Neural progenitor cell (in vitro differentiated cells): ENCODE measurements around the gene HNF1B. TPM values are rescaled to one million over a fixed set of nuclear protein-coding genes. Genes with fewer than 3 reads are reported as not detected.

Experiments used
- DNase-seq: peaks from one replicate; pipeline ENCODE4 v3.0.0-alpha.2; 2016; ENCODE audit warnings: low spot score
- H2AFZ ChIP-seq: fragments of 200-600 bp; sonication (generic); replicated peaks from 2 replicates; pipeline ENCODE4 v1.6.1; 2016; ENCODE audit warnings: antibody characterized with exemption
- H3F3A ChIP-seq: fragments of 200-600 bp; sonication (generic); 2 replicates; pipeline ENCODE4 v1.6.1; 2016; ENCODE audit warnings: antibody characterized with exemption, low read depth
- H3K27ac ChIP-seq: fragments of 200-600 bp; sonication (generic); 2 replicates; pipeline ENCODE4 v1.5.1; 2016; ENCODE audit warnings: mild to moderate bottlenecking
- H3K27me3 ChIP-seq: fragments of 200-600 bp; sonication (generic); 2 replicates; pipeline ENCODE4 v1.6.1; 2016; ENCODE audit warnings: mild to moderate bottlenecking, moderate library complexity
- H3K36me3 ChIP-seq: fragments of 200-600 bp; sonication (generic); 2 replicates; pipeline ENCODE4 v1.5.1; 2016
- H3K4me1 ChIP-seq: fragments of 200-600 bp; sonication (generic); 2 replicates; pipeline ENCODE4 v1.6.1; 2016; ENCODE audit warnings: mixed run types
- H3K4me2 ChIP-seq: fragments of 200-600 bp; sonication (generic); 2 replicates; pipeline ENCODE4 v1.6.1; 2016
- H3K4me3 ChIP-seq: fragments of 200-600 bp; sonication (generic); 2 replicates; pipeline ENCODE4 v1.5.1; 2016
- H3K79me2 ChIP-seq: fragments of 200-600 bp; sonication (generic); 2 replicates; pipeline ENCODE4 v1.6.1; 2016; ENCODE audit warnings: low read depth
- H3K9ac ChIP-seq: fragments of 200-600 bp; sonication (generic); 2 replicates; pipeline ENCODE4 v1.6.1; 2016
- H3K9me3 ChIP-seq: fragments of 200-600 bp; sonication (generic); 2 replicates; pipeline ENCODE4 v1.5.1; 2016; ENCODE audit warnings: low read depth
- H4K20me1 ChIP-seq: fragments of 200-600 bp; sonication (generic); 2 replicates; pipeline ENCODE4 v1.6.1; 2016; ENCODE audit warnings: low read depth
- H3K27ac Mint-ChIP-seq: 3 replicates; pipeline ENCODE4 v1.8.0; 2021; ENCODE audit warnings: mixed read lengths
- H3K27me3 Mint-ChIP-seq: 2 replicates; pipeline ENCODE4 v1.8.0; 2022; ENCODE audit warnings: low read depth, mild to moderate bottlenecking, inconsistent platforms, moderate library complexity, mixed read lengths; ENCODE audit not compliant: insufficient read depth
- H3K36me3 Mint-ChIP-seq: 3 replicates; pipeline ENCODE4 v1.8.0; 2021; ENCODE audit warnings: mixed read lengths
- H3K4me1 Mint-ChIP-seq: 3 replicates; pipeline ENCODE4 v1.8.0; 2021; ENCODE audit warnings: mixed read lengths
- H3K4me3 Mint-ChIP-seq: 3 replicates; pipeline ENCODE4 v1.8.0; 2021; ENCODE audit warnings: mild to moderate bottlenecking, moderate library complexity, mixed read lengths
- H3K9me3 Mint-ChIP-seq: 3 replicates; pipeline ENCODE4 v1.8.0; 2020; ENCODE audit warnings: mixed read lengths
- CTCF ChIP-seq: fragments of 200-600 bp; sonication (generic); IDR thresholded peaks from 2 replicates; pipeline ENCODE4 v1.5.1; 2017; ENCODE audit warnings: antibody characterized with exemption, mild to moderate bottlenecking
- EZH2 ChIP-seq: fragments of 200-600 bp; sonication (generic); IDR thresholded peaks from 2 replicates; pipeline ENCODE4 v1.6.1; 2017; ENCODE audit warnings: antibody characterized with exemption, mild to moderate bottlenecking, moderate library complexity
- EZH2phosphoT487 ChIP-seq: fragments of 200-600 bp; sonication (generic); IDR thresholded peaks from 2 replicates; pipeline ENCODE4 v1.6.1; 2017; ENCODE audit warnings: antibody characterized with exemption
- total RNA-seq: library from RNA; depleted of rRNA; stranded (reverse); fragments of >200 nt; gene quantifications from 2 replicates; pipeline ENCODE4 v1.2.3, GENCODE V29; 2015; ENCODE audit warnings: low replicate concordance

HNF1B gene
- total RNA-seq, 1 donor from 2014 or later = not detected

GRCh38 chr17:37650419-37651003, 94.3 kb downstream of the HNF1B start:
- H3K9me3 ChIP-seq = no peaks in the 10 kb centered on the region
- H3K79me2 ChIP-seq = no peaks in the 10 kb centered on the region
- H3K4me1 ChIP-seq = no peaks in the 10 kb centered on the region
- TF ChIP-seq EZH2phosphoT487 = no peak
- no peak for TF ChIP-seq EZH2
- TF ChIP-seq CTCF = peak; percentile 73
- DNase-seq = peak; percentile 74
- H3K27me3 Mint-ChIP-seq = no peaks in the 10 kb centered on the region
- H3K27ac Mint-ChIP-seq = no peak overlapping the region
- H3K36me3 Mint-ChIP-seq = no peaks in the 10 kb centered on the region
- no peak overlapping the region for H3K9ac ChIP-seq
- no peak overlapping the region for H2AFZ ChIP-seq
- no peaks in the 10 kb centered on the region for H3K9me3 Mint-ChIP-seq
- no peak overlapping the region for H3K4me2 ChIP-seq
- H3K27me3 ChIP-seq = peaks cover 54% of the 10 kb centered on the region
- H3K4me3 ChIP-seq = no peak overlapping the region
- H3K36me3 ChIP-seq = no peaks in the 10 kb centered on the region
- H3F3A ChIP-seq = no peaks in the 10 kb centered on the region
- no peak overlapping the region for H3K27ac ChIP-seq
- no peaks in the 10 kb centered on the region for H3K4me1 Mint-ChIP-seq
- H3K4me3 Mint-ChIP-seq = no peak overlapping the region
- H4K20me1 ChIP-seq = no peaks in the 10 kb centered on the region

- peaks cover 3% of the 10 kb centered on the region for H3K4me1 Mint-ChIP-seq
- Histone ChIP-seq H3K27me3 (peaks cover 67% of the 10 kb centered on the region), H3K4me2 (no peak overlapping the region), H3K36me3 (no peaks in the 10 kb centered on the region), H2AFZ (no peak overlapping the region), H4K20me1 (no peaks in the 10 kb centered on the region), H3K9me3 (no peaks in the 10 kb centered on the region), H3K9ac (no peak overlapping the region), H3K4me3 (no peak overlapping the region), H3K4me1 (no peaks in the 10 kb centered on the region), H3F3A (no peaks in the 10 kb centered on the region), H3K79me2 (no peaks in the 10 kb centered on the region), H3K27ac (no peak overlapping the region)
- H3K36me3 Mint-ChIP-seq = no peaks in the 10 kb centered on the region
- TF ChIP-seq EZH2phosphoT487 (no peak), EZH2 (no peak), CTCF (no peak)
- H3K4me3 Mint-ChIP-seq = no peak overlapping the region
- DNase-seq = no peak
- no peaks in the 10 kb centered on the region for H3K27me3 Mint-ChIP-seq
- H3K27ac Mint-ChIP-seq = no peak overlapping the region
- no peaks in the 10 kb centered on the region for H3K9me3 Mint-ChIP-seq
Observed at GRCh38 chr17:37648555-37648954, 96.3 kb downstream of the HNF1B start.

GRCh38 chr17:37647856-37648255, 97.0 kb downstream of the HNF1B start:
- no peaks in the 10 kb centered on the region for H3K9me3 Mint-ChIP-seq
- no peak overlapping the region for H3K27ac Mint-ChIP-seq
- H3K36me3 Mint-ChIP-seq = no peaks in the 10 kb centered on the region
- DNase-seq = no peak
- H3K79me2 ChIP-seq = peaks cover 4% of the 10 kb centered on the region
- H3K4me2 ChIP-seq = no peak overlapping the region
- no peaks in the 10 kb centered on the region for H3K36me3 ChIP-seq
- H3K4me3 ChIP-seq = no peak overlapping the region
- H3K4me1 ChIP-seq = no peaks in the 10 kb centered on the region
- H3K27me3 Mint-ChIP-seq = no peaks in the 10 kb centered on the region
- no peak overlapping the region for H2AFZ ChIP-seq
- H3K9me3 ChIP-seq = no peaks in the 10 kb centered on the region
- peaks cover 3% of the 10 kb centered on the region for H3K4me1 Mint-ChIP-seq
- no peak for TF ChIP-seq CTCF
- no peak for TF ChIP-seq EZH2
- no peak for TF ChIP-seq EZH2phosphoT487
- peaks cover 3% of the 10 kb centered on the region for H3F3A ChIP-seq
- no peaks in the 10 kb centered on the region for H4K20me1 ChIP-seq
- no peak overlapping the region for H3K4me3 Mint-ChIP-seq
- H3K27me3 ChIP-seq = peaks cover 67% of the 10 kb centered on the region
- H3K27ac ChIP-seq = no peak overlapping the region
- no peak overlapping the region for H3K9ac ChIP-seq
